HG03039 (cell line): Measurements from ENCODE around the gene TAB2.
"Not testable (repeated sequence)": the region's sequence is repeated elsewhere in the genome, so short reads cannot be mapped to it uniquely, and the experiment has no call there.

ENCODE experiments used
- ATAC-seq: cut with Tn5 transposase; IDR thresholded peaks from one replicate; pipeline ENCODE4 v1.9.1; 2021; ENCODE audit warnings: mild to moderate bottlenecking, moderate library complexity; ENCODE audit not compliant: unreplicated experiment

Gene TAB2

GRCh38 chr6:149332602-149333265, 15.2 kb downstream of the TAB2 start:
- no peak for ATAC-seq

DNA sequence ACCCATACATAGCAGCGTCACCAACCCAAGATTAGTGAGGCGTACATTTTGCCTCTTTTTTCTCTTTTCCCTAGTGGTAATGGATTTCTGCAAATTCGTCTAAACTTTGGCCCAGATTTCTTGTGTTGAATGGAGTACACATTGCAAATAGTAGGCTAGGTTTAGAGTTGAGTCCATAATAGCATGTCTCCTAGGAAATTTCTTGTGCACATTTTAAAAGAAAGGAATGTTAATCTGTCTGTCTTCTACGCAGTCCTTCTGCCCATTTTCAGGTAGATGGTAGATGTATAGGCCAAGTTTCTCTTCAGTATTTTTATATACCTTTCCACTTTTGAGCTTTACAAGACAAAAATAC, 15.7 kb downstream of the TAB2 start:
- no peak for ATAC-seq

DNA sequence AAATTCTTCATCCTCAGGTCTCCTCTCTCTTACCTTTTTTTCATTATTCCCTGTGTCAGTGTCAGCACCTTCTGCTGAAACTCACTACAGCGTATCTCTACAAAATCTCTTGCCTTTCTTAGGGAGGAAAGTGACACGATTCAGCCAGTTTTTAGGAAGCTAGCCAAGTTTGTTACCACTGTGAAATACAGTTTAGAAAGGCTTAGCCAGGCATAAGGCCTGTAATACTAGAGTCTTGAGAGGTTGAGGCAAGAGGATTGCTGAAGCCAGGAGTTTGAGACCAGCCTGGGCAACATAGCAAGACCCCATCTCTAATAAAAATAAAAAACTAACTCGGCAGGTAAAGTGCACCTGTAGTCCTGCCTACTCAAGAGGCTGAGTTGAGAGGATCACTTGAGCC, 16.7 kb downstream of the TAB2 start:
- ATAC-seq = no peak

GRCh38 chr6:149334682-149335160, 17.2 kb downstream of the TAB2 start:
- ATAC-seq = no peak

DNA sequence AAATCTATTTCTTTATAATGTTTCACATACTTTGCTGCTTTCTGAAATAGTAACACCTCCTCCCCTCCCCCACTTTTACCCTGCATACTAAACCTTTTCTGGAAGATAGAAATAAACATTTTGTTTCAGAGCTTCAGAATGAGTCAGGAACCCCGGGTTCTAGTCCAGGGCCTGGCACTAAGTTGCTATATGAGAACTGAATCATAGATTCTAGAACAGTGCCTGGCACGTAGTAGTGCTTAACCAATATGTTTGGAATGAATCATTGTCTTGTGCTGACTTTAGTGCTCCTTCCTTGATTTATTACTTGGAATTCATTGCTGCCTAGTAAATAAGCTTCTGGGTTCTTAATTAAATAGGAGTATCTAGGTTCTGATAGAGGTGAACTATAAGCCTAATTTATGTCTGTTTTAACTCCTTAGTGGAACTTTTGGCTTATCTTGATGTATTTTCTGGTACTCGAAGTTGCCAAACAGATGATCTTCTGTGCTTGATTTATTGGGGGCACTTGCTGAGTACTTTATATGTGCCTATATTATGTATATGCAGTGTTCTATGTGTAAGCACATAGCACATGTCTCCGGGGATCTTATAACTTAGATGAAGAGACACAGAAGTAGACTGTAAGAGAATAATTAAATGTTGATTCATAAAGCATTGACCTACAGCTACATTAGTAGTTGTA, 18.6 kb downstream of the TAB2 start:
- peak; percentile 50 for ATAC-seq

GRCh38 chr6:149336609-149336928, 19.1 kb downstream of the TAB2 start:
- no peak for ATAC-seq

DNA sequence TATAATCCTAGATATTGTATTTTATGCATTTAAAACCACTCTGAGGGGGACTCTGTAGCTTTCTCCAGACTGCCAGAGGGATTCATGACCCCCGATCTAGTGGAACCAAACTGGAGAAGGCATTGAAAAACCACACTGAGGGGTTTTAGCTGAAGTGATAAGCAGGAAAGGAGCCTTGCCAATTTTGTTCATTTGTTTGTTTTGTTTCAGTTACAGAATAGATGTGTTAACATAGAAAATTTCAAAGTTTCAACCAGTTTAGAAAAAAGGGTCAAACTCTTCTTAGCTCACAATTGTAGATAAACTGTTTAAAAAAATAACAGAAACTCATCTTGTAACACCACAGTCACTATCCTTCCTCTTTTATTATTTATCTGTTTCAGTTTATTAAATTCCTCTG, 19.8 kb downstream of the TAB2 start:
- no peak for ATAC-seq

DNA sequence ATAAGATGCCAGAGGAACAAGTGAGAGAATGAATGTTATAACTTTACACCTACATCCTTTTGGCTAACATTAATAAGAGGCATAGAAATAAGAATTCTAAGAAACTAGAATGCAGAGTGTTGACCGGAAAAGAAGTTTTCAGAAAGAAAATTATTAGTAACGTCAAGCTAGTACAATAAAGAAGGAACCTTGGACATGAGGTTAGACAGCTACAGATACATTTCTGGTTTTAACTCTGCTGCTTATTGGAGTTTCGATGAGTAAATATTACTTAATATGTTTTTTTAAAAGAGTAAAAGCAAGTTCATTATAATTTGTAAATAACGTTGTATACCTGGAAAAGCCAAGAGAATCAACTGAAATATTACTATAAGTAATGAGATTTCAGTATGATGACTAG, 22.7 kb downstream of the TAB2 start:
- no peak for ATAC-seq

DNA sequence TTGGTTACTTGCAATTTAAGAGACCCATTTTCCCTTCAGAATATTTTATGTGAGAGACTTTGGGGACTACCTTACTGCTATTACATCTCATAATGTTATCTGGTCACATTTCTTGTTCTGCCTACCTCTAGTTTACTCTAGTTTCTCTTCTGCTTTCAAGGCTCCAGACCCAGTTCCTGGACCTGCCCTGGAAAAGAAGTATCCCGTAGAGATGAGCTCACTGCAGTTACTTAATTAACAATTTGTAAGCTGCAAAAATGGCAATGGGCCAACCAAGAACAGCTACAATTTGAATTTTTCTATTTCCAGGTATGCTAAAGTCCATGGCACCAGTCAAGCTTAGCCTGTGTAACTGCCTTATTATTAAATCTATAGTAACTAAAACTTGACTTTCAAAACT, 25.0 kb downstream of the TAB2 start:
- ATAC-seq = peak; percentile 61

GRCh38 chr6:149343501-149343900, 26.0 kb downstream of the TAB2 start:
- ATAC-seq = no peak

GRCh38 chr6:149346078-149346477, 28.6 kb downstream of the TAB2 start:
- no peak for ATAC-seq

DNA sequence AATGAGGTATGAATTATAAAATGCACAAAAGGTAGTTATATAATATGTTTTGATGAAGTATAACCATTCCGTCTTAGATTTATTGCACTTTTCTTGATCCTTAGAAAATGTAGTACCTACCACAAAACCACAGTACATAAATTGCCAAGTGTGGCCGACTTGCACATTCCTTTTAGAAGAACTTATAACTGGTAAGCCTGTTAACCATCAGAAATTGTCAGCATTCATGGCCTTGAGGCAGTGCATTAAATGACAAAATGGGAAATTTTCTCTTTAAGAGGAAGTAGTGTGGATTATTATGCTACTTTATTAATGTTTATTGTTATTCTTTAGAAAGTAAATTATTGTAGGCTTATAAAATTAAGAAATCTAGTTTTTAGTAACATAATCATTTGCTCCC, 29.6 kb downstream of the TAB2 start:
- ATAC-seq = no peak

- ATAC-seq = not testable (repeated sequence)
Measured at GRCh38 chr6:149349279-149349678, 31.8 kb downstream of the TAB2 start.

DNA sequence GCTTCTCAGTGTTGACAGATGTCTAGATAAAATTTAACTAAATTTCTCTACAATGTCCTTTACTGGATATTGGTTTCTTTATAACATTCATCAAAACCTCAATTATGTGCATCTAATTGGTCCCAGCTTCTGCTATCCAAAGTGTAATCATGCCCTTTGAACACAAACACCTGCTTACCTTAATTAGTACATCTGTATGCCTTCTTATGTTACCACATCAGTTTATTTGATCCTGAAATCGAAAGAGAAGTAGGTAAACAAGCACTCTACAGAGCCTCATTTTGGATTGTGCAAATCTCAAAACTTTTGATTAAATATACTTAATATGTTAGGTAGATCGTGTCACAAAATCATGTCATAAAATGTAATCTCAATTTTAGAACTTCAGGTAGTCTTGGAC, 36.5 kb downstream of the TAB2 start:
- ATAC-seq = no peak

GRCh38 chr6:149356081-149356750, 38.7 kb downstream of the TAB2 start:
- ATAC-seq = no peak

DNA sequence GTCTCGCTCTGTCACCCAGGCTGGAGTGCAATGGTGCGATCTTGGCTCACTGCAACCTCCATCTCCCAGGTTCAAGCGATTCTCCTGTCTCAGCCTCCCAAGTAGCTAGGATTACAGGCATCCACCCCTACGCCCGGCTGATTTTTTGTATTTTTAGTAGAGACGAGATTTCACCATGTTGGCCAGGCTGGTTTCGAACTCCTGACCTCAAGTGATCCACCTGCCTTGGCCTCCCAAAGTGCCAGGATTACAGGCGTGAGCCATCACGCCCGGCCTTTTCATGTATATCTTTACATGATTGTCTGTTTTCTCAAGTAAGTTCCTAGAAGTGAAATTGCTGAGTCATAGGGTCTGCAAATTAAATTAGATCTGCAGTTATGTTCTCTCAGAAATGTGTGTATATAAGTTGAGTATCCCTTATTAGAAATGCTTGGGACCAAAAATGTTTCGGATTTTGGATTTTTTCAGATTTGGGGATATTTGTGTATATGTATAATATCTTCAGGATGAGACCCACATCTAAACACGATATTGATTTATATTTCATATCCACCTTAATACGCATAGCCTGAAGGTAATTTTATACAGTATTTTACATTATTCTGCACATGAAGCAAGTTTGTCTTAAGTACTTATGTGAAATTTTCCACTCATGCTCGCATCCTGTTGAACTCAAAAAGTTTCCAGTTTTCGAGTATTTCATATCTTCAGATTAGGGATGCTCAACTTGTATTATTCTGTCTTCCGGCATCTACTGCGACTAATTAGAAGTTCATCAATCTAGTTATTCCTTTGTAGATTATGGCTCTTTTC, 40.4 kb downstream of the TAB2 start:
- no peak for ATAC-seq

DNA sequence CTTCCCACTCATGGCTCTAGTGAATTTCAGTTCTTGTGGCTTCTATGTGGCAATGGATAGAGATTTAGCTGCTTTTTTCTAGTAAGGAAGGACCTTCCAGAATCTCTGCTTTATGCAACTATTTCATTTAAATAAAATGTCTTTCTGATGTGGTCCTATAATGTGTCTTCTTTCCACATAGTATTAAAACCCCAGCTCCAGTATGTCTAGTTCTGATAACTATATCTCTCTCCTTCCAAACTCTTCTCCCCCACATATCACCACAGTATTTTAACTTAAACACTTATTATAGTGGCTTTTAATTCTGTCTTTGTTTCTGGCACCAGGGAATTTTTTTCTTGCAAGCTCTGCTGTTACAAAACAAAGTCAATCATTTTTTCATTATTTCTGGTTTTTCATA, 41.9 kb downstream of the TAB2 start:
- no peak for ATAC-seq

- no peak for ATAC-seq
Measured at GRCh38 chr6:149360536-149360935, 43.0 kb downstream of the TAB2 start.

DNA sequence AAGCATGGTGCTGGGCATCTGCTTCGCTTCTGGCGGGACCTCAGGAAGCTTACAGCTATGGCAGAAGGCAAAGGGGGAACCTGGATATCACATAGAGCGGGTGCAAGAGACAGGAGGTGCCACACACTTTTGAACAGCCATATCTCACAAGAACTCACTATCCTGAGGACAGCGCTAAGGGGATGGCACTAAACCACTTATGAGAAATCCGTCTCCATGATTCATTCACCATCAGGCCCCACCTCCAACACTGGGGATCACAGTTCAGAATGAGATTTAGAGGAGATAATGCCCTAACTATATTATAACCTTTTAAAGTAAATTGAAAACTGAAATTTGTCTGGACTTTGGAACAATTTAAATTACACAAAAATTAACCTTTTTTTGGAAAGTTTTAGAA, 44.8 kb downstream of the TAB2 start:
- no peak for ATAC-seq

- no peak for ATAC-seq
Measured at GRCh38 chr6:149363154-149363553, 45.6 kb downstream of the TAB2 start.

GRCh38 chr6:149364557-149364956, 47.0 kb downstream of the TAB2 start:
- ATAC-seq = no peak

DNA sequence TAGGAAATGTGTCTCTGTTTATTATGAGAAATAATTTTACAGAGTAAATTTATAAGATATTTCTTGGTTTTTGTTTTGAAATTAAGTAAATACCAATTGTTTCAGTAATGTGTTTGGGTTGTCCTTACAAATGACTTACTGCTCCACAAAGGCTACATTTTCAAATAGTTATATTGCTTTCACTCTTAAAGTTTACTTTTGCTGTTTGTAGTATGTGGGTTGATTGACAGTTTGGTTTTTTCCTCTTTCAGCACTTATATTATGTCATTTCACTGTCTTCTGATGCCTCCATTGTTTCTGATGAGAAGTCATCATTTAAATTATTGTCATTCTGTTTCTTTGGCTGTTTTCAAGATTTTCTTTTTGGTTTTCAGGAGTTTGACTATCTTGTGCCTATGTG, 47.7 kb downstream of the TAB2 start:
- no peak for ATAC-seq
